Activated T-cell treated with anti-CD3 and anti-CD28 coated beads, Interleukin-2, amount 50 U/mL, for 24 hours (primary cell): Measurements from ENCODE around the gene GTF3C1.

Source experiments
- DNase-seq: peaks from one replicate; pipeline ENCODE4 v3.0.0-alpha.2; 2020
- H3K27ac Mint-ChIP-seq: 2 replicates; pipeline ENCODE4 v1.8.0; 2020; ENCODE audit warnings: mild to moderate bottlenecking, mixed read lengths
- H3K27me3 Mint-ChIP-seq: 2 replicates; pipeline ENCODE4 v1.8.0; 2020; ENCODE audit warnings: mixed read lengths
- H3K36me3 Mint-ChIP-seq: 2 replicates; pipeline ENCODE4 v1.8.0; 2020; ENCODE audit warnings: low read depth, mixed read lengths
- H3K4me1 Mint-ChIP-seq: 2 replicates; pipeline ENCODE4 v1.8.0; 2020; ENCODE audit warnings: low read depth, mixed read lengths
- H3K4me3 Mint-ChIP-seq: 2 replicates; pipeline ENCODE4 v1.8.0; 2020; ENCODE audit warnings: mild to moderate bottlenecking, moderate library complexity, mixed read lengths
- H3K9me3 Mint-ChIP-seq: 2 replicates; pipeline ENCODE4 v1.8.0; 2020; ENCODE audit warnings: mixed read lengths

The GTF3C1 gene, protein sequence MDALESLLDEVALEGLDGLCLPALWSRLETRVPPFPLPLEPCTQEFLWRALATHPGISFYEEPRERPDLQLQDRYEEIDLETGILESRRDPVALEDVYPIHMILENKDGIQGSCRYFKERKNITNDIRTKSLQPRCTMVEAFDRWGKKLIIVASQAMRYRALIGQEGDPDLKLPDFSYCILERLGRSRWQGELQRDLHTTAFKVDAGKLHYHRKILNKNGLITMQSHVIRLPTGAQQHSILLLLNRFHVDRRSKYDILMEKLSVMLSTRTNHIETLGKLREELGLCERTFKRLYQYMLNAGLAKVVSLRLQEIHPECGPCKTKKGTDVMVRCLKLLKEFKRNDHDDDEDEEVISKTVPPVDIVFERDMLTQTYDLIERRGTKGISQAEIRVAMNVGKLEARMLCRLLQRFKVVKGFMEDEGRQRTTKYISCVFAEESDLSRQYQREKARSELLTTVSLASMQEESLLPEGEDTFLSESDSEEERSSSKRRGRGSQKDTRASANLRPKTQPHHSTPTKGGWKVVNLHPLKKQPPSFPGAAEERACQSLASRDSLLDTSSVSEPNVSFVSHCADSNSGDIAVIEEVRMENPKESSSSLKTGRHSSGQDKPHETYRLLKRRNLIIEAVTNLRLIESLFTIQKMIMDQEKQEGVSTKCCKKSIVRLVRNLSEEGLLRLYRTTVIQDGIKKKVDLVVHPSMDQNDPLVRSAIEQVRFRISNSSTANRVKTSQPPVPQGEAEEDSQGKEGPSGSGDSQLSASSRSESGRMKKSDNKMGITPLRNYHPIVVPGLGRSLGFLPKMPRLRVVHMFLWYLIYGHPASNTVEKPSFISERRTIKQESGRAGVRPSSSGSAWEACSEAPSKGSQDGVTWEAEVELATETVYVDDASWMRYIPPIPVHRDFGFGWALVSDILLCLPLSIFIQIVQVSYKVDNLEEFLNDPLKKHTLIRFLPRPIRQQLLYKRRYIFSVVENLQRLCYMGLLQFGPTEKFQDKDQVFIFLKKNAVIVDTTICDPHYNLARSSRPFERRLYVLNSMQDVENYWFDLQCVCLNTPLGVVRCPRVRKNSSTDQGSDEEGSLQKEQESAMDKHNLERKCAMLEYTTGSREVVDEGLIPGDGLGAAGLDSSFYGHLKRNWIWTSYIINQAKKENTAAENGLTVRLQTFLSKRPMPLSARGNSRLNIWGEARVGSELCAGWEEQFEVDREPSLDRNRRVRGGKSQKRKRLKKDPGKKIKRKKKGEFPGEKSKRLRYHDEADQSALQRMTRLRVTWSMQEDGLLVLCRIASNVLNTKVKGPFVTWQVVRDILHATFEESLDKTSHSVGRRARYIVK (N-terminal part only)

DNA sequence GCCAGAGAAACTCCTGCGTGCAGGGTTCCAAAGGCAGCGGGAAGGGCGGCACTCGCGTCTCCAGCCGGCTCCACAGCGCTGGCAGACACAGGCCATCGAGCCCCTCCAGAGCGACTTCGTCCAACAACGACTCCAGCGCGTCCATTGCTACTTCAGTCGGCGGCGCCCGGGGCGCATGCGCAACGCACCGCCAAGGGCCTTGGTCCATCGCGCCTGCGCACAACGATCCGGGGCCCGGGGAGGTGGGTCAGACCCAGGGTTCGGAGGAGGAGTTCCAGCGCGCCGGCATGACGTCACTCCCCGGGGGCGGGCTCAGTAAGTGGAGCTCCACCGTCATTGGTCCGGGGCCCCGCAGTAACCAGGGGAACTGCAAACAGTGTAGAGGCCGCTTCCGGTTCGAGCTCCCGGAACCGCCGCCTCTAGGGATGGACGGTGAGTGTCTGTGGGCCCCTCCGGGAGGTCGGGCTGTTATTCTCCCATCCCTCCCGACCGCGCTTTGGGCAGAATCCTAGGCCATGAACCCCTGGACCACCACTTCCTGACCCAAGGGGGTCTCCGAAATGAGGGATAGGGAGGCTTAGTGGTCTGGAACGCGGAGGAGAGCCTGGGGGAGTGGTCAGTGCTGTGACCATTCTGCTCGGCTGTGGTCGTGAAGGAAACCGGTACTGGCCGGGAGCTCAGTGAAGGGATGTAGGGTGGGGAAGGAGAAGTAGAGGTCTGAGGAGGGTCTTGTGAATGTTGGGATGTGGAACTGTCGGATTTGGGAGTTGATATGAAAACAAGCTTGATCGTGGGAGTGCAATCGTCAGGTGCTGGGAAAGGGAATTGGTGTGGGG, at the start of gene GTF3C1, which contains the start of gene KATNIP:
Gene GTF3C1, minus strand, starts transcription at position 168 of the 836 bp plus-strand sequence. Its CDS starts 23 bp downstream, at position 145.
Gene KATNIP, plus strand, starts transcription at position 399 of the 836 bp plus-strand sequence. Its CDS starts 27 bp downstream, at position 426.
- peaks cover 25% of the 10 kb centered on the region for H3K36me3 Mint-ChIP-seq
- peaks cover 39% of the 10 kb centered on the region for H3K4me1 Mint-ChIP-seq
- H3K27me3 Mint-ChIP-seq: no peaks in the 10 kb centered on the region
- no peaks in the 10 kb centered on the region for H3K9me3 Mint-ChIP-seq
- peak within 1 kb of the TSS; percentile 100 for H3K4me3 Mint-ChIP-seq
- peak within 1 kb of the TSS; percentile 98 for H3K27ac Mint-ChIP-seq
- DNase-seq: peak; percentile 100

DNA sequence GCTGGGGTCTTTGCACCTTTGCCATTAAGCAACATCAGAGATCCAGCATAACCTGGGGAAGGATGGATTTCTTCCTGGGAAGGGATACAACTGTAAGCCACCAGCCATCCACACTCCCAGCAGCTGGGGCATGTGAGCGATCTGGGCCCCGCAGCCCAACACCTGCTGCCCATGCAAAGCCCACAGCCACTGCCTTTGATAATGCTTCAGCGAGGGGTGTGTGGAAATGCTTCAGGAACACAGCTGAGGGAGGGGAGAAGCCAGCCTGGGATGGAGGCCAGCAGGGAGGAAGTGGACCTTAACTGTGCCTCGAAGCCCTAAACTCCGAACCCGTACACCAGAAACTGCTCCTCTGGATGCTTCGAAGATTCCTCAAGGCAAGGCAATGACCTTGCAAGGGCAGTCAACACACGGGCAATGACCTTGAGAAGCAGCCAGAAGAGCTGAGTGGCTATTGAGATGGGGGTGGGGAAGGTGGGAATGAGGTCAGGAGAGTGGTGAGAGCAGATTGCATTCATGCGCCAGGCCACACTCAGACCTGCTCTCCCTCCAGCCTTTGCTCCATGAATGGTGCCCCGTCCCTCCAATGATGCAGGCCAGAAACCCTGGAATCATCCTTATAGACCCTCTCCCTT, 49.3 kb upstream of the GTF3C1 start:
- H3K36me3 Mint-ChIP-seq: peaks cover 7% of the 10 kb centered on the region
- peak overlapping the region; percentile 28 for H3K27ac Mint-ChIP-seq
- no peak overlapping the region for H3K4me3 Mint-ChIP-seq
- no peaks in the 10 kb centered on the region for H3K4me1 Mint-ChIP-seq
- H3K27me3 Mint-ChIP-seq: no peaks in the 10 kb centered on the region
- H3K9me3 Mint-ChIP-seq: no peaks in the 10 kb centered on the region
- DNase-seq: no peak

DNA sequence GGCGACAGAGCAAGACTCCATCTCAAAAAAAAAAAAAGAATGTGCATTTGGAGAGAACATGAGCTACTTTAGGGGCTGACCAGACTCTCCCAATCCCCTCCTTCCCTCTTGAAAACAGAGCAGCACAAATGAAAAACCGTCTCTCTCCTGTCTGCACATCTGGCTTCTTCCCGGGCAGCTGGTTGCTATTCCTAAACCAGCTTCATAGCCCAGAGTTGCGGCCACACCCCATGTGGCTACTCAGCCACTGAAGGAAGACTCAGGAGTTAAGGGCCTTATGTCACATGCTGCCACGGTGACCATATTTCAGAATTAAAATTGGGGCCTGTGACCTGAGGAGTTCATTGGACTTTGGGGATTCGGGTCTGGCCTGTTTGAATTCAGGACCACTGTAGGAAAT, 48.5 kb upstream of the GTF3C1 start:
- Mint-ChIP-seq H3K4me3 (no peak overlapping the region), H3K27ac (no peak overlapping the region), H3K4me1 (no peaks in the 10 kb centered on the region), H3K27me3 (no peaks in the 10 kb centered on the region), H3K9me3 (no peaks in the 10 kb centered on the region), H3K36me3 (peaks cover 7% of the 10 kb centered on the region)
- no peak for DNase-seq

DNA sequence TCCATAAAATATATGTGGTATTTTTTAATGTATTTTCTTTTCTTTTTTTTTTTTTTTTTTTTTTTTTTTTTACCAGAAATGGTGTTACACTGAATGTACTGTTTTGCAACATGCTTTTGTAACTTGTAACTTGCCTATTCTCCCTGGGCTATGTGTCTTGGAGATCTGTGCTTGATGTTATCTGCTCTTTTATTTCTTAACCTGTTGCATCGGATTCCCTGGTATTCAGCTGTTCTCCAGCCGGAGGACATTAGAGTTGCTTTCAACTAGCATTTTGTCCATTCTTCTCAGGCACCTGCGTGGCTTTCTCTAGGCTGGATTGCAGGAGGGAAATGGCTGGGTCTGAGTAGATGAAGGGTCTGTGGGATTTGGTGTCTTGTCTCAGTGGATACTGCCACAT, 47.6 kb upstream of the GTF3C1 start:
- no peaks in the 10 kb centered on the region for H3K9me3 Mint-ChIP-seq
- H3K36me3 Mint-ChIP-seq: peaks cover 7% of the 10 kb centered on the region
- no peaks in the 10 kb centered on the region for H3K27me3 Mint-ChIP-seq
- H3K4me1 Mint-ChIP-seq: no peaks in the 10 kb centered on the region
- DNase-seq: no peak
- no peak overlapping the region for H3K27ac Mint-ChIP-seq
- H3K4me3 Mint-ChIP-seq: no peak overlapping the region

DNA sequence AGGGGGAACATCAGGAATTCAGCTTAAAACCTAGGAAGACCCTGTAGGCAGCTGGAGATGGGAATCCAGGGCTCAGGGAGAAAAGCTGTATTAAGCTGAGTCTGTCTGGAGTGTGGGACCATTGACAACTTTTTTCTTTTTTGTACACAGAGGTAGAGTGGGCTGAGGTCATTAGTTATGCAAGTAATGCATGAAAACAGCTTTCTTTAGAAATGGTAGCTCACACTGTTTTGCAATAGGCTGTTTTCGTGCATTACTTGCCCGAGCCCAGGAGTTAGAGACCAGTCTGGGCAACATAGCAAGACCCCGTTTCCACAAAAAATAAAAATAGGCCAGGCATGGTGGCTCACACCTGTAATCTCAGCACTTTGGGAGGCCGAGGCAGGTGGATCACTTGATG, 46.7 kb upstream of the GTF3C1 start:
- H3K27ac Mint-ChIP-seq: no peak overlapping the region
- H3K36me3 Mint-ChIP-seq: peaks cover 13% of the 10 kb centered on the region
- H3K4me1 Mint-ChIP-seq: no peaks in the 10 kb centered on the region
- no peaks in the 10 kb centered on the region for H3K27me3 Mint-ChIP-seq
- no peak for DNase-seq
- no peaks in the 10 kb centered on the region for H3K9me3 Mint-ChIP-seq
- no peak overlapping the region for H3K4me3 Mint-ChIP-seq

DNA sequence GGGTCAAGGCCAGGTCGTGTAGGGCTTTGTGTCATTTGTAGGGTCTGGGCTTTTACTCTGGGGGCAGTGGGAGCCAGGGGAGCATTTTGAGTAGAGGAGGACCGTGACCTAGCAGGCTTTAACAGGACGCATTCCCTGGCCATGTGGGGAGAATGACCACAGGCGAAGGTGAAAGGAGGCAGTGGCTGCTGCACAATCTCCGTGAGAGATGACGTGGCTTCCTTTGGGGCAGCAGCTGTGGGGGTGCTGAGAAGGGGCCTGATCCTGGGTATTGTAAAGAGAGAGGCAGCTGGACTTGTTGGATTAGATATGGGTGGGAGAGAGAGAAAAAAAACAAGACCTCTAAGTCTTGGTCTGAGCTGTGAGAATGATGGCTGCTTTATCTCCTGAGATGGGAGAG, 46.3 kb upstream of the GTF3C1 start:
- H3K4me1 Mint-ChIP-seq: no peaks in the 10 kb centered on the region
- no peak overlapping the region for H3K4me3 Mint-ChIP-seq
- DNase-seq: no peak
- no peak overlapping the region for H3K27ac Mint-ChIP-seq
- peaks cover 13% of the 10 kb centered on the region for H3K36me3 Mint-ChIP-seq
- no peaks in the 10 kb centered on the region for H3K27me3 Mint-ChIP-seq
- H3K9me3 Mint-ChIP-seq: no peaks in the 10 kb centered on the region

DNA sequence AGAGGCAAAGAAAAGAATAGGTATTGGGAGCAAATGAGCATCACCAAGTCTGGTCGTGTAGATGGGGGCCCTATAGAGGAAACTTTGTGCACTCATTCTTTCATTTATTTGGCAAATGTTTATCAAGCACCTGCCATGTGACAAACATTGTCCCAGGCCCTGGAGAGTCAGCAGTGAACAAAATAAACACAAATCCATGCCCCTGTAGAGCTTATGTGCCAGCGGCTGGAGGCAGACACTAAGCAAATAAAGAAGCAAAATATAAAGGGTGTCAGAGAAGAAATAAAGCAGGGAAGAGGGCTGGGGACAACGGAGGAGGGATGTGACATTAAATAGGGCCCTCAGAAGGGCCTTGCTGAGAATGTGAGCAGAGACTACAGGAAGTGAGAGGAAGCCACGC, 45.8 kb upstream of the GTF3C1 start:
- no peaks in the 10 kb centered on the region for H3K27me3 Mint-ChIP-seq
- H3K27ac Mint-ChIP-seq: no peak overlapping the region
- H3K4me1 Mint-ChIP-seq: no peaks in the 10 kb centered on the region
- no peaks in the 10 kb centered on the region for H3K9me3 Mint-ChIP-seq
- DNase-seq: no peak
- H3K4me3 Mint-ChIP-seq: no peak overlapping the region
- H3K36me3 Mint-ChIP-seq: peaks cover 13% of the 10 kb centered on the region

DNA sequence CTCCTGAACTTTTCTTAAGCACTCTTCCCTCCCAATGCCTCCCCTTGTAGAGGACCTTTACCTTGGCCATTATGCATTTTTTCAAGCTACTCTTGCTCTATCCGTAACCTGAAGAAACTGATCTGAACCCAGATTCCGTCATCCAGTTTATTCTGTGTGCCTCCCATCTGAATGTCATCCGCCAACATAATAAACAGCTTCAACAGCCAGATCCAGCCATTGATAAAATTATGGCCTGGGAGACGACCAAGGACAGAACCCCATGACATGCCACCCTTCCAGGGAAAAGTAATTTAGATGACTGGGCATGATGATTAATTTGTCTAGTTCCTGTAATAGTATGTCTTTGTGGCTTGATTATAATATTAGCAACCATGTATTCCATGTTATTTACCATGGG, 42.1 kb upstream of the GTF3C1 start:
- H3K27me3 Mint-ChIP-seq: no peaks in the 10 kb centered on the region
- H3K27ac Mint-ChIP-seq: no peak overlapping the region
- H3K36me3 Mint-ChIP-seq: peaks cover 12% of the 10 kb centered on the region
- H3K9me3 Mint-ChIP-seq: no peaks in the 10 kb centered on the region
- no peak for DNase-seq
- H3K4me3 Mint-ChIP-seq: no peak overlapping the region
- H3K4me1 Mint-ChIP-seq: no peaks in the 10 kb centered on the region

DNA sequence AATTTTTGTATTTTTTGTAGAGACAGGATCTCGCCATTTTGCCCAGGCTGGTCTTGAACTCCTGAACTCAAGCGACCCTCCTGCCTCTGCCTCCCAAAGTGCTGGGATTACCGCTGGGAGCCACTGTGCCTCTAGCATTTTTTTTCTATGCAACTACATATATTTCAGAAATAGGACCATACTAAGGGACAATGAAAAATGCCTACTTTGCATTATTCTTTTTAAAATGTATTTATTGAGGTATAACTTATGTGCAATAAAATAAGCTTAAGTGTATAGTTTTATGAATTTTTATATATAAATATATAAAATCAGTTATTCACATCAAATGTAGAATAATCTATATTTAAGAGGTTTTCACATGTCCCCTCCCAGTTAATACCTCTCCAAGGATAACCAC, 38.3 kb upstream of the GTF3C1 start:
- no peaks in the 10 kb centered on the region for H3K4me1 Mint-ChIP-seq
- H3K9me3 Mint-ChIP-seq: no peaks in the 10 kb centered on the region
- peaks cover 28% of the 10 kb centered on the region for H3K36me3 Mint-ChIP-seq
- no peak overlapping the region for H3K27ac Mint-ChIP-seq
- no peaks in the 10 kb centered on the region for H3K27me3 Mint-ChIP-seq
- no peak for DNase-seq
- H3K4me3 Mint-ChIP-seq: no peak overlapping the region

DNA sequence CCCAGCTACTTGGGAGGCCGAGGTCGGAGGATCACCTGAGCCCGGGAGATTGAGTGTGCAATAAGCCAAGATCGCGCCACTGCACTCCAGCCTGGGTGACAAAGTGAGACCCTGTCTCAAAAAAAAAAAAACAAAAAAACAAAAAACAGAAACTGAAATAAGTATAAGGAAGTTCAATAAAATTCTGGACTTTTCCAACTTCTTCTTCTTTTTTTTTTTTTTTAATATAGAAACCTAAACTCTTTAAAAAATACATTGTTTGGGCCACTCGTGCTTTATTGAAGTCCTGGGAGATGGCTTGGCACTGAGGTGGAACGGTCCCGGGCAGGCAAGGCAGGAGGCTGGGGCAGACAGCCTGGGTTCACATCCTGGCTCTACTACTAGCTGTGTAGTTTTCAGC, 37.0 kb upstream of the GTF3C1 start:
- H3K27me3 Mint-ChIP-seq: no peaks in the 10 kb centered on the region
- H3K9me3 Mint-ChIP-seq: no peaks in the 10 kb centered on the region
- no peak overlapping the region for H3K4me3 Mint-ChIP-seq
- peaks cover 36% of the 10 kb centered on the region for H3K36me3 Mint-ChIP-seq
- DNase-seq: no peak
- no peaks in the 10 kb centered on the region for H3K4me1 Mint-ChIP-seq
- no peak overlapping the region for H3K27ac Mint-ChIP-seq

DNA sequence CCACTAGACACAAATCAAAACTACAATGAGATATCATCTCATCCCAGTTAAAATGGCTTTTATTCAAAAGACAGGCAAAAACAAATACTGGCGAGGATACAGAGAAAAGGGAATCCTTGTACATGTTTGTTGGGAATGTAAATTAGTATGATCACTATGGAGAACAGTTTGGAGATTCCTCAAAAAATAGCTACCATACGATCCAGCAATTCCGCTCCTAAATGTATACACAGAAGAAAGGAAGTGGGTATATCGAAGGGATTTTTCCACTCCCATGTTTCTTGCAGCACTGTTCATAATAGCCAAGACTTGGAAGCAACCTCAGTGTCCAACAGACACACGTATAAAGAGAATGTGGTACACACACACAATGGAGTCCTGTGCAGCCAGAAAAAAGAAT, 35.5 kb upstream of the GTF3C1 start:
- Mint-ChIP-seq H3K36me3 (peaks cover 41% of the 10 kb centered on the region), H3K4me1 (no peaks in the 10 kb centered on the region), H3K27ac (no peak overlapping the region), H3K27me3 (no peaks in the 10 kb centered on the region), H3K4me3 (no peak overlapping the region), H3K9me3 (no peaks in the 10 kb centered on the region)
- no peak for DNase-seq

DNA sequence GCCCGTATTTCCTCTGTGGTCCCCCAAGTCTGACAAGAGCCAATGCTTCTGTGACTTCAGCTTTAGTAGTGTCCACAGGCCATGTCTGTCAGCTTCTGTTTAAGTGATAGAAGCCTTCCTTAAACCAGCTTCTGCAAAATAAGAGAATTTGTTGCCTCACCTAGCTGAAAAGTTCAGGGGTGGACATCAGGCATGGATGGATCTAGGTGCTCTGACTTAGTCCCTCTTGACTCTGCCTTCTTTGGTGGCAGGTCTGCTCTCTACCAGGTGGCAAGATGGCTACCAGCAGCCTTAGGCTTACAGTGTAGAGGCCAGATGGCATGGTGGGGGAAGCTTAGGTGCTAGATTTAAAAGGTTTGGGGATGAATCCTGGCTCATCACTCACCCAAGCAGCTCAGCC, 33.9 kb upstream of the GTF3C1 start:
- H3K36me3 Mint-ChIP-seq: peaks cover 38% of the 10 kb centered on the region
- no peak for DNase-seq
- H3K27me3 Mint-ChIP-seq: no peaks in the 10 kb centered on the region
- H3K27ac Mint-ChIP-seq: no peak overlapping the region
- H3K9me3 Mint-ChIP-seq: no peaks in the 10 kb centered on the region
- H3K4me1 Mint-ChIP-seq: peaks cover 7% of the 10 kb centered on the region
- H3K4me3 Mint-ChIP-seq: no peak overlapping the region

DNA sequence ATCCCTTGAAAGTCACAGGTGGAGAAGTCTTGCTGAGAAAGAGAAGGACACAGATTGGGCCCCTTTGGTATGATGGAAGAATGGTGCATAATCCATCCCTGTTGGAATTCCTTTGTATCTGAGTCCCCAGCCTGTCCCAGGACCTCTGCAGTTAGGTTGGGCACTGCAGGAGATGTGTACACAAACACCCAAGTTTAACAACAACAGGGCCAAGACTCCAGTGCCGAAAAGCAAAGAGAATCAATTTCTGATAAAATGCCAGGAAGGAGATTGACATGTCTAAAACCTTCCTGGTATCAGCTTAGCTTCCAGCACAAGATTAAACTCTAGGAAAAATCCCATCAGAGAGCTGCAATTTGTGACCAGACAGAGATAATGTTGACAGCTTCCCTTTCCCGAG, 33.2 kb upstream of the GTF3C1 start:
- no peak overlapping the region for H3K27ac Mint-ChIP-seq
- no peak for DNase-seq
- H3K4me3 Mint-ChIP-seq: no peak overlapping the region
- peaks cover 12% of the 10 kb centered on the region for H3K4me1 Mint-ChIP-seq
- peaks cover 38% of the 10 kb centered on the region for H3K36me3 Mint-ChIP-seq
- H3K27me3 Mint-ChIP-seq: no peaks in the 10 kb centered on the region
- H3K9me3 Mint-ChIP-seq: no peaks in the 10 kb centered on the region
